ENCODE measurements around the gene PUS3.
"Not testable (repeated sequence)": the region's sequence is repeated elsewhere in the genome, so short reads cannot be mapped to it uniquely, and the experiment has no call there.

The PUS3 gene

GRCh38 chr11:125857670-125858069, 45.3 kb downstream of the PUS3 start:
- not testable (repeated sequence) for DNase-seq

- DNase-seq: no peak
Observed at GRCh38 chr11:125846188-125846587, 56.8 kb downstream of the PUS3 start.
